B cell (primary cell): ENCODE measurements around the gene ROM1. TPM values are rescaled to one million over a fixed set of nuclear protein-coding genes. Genes with fewer than 3 reads are reported as not detected.

Experiments used
- ATAC-seq: fragments of 200-7000 bp; cut with Tn5 transposase; one replicate; pipeline ENCODE4 v1.10.0; 2021; ENCODE audit warnings: low read depth, mild to moderate bottlenecking, moderate number of reproducible peaks, moderate library complexity
- CTCF ChIA-PET: fragments of 350-600 bp; sonication (Branson Sonifier 250); formaldehyde crosslinking; loops from one replicate; lab custom pipeline; 2021; ENCODE audit warnings: antibody characterized with exemption, inconsistent platforms; lab: Charles Lee
- POLR2A ChIA-PET: fragments of 350-600 bp; sonication (Branson Sonifier 250); formaldehyde crosslinking; loops from one replicate; lab custom pipeline; 2021; ENCODE audit warnings: antibody characterized with exemption; lab: Charles Lee
- DNase-seq: peaks from one replicate; pipeline ENCODE4 v3.0.0; 2013
- H2AFZ ChIP-seq: 2 replicates; pipeline ENCODE4 v1.6.1; 2012; ENCODE audit warnings: mild to moderate bottlenecking, low read depth, low read length; ENCODE audit not compliant: insufficient read depth, poor library complexity, severe bottlenecking
- H3K27ac ChIP-seq, 2 donors: 1 replicate in 1 of 2; 2 replicates in 1 of 2; pipeline ENCODE4 v1.5.1; 2012 to 2013; ENCODE audit warnings: low read length in 2 of 2, mild to moderate bottlenecking in 2 of 2, moderate library complexity in 1 of 2
- H3K27me3 ChIP-seq, 4 experiments: fragments of 200-600 bp in 1 of 4; sonication (generic) in 1 of 4; replicated peaks in 1 of 4; 1 replicate in 2 of 4; 2 replicates in 2 of 4; pipeline versions ENCODE4 v1.6.1 to v1.7.0; 2013 to 2016; ENCODE audit warnings: low read length in 3 of 4, mild to moderate bottlenecking in 2 of 4, mixed read lengths in 1 of 4, moderate library complexity in 1 of 4; ENCODE audit not compliant: insufficient read depth in 4 of 4, control insufficient read depth in 3 of 4; ENCODE audit errors: control extremely low read depth in 1 of 4
- H3K36me3 ChIP-seq, 2 experiments: replicated peaks in 1 of 2; 1 replicate in 1 of 2; 2 replicates in 1 of 2; pipeline versions ENCODE4 v1.6.1 to v1.7.1; 2013; ENCODE audit warnings: low read length in 1 of 2; ENCODE audit not compliant: insufficient read depth in 2 of 2, control insufficient read depth in 1 of 2; ENCODE audit errors: control extremely low read depth in 1 of 2, extremely low read depth in 1 of 2
- H3K4me1 ChIP-seq, 2 donors: fragments of 200-600 bp in 1 of 2; sonication (generic) in 1 of 2; 1 replicate in 1 of 2; 2 replicates in 1 of 2; pipeline versions ENCODE4 v1.5.1 to v1.6.1; 2013 to 2017; ENCODE audit warnings: low read length in 2 of 2; ENCODE audit not compliant: control insufficient read depth in 2 of 2, insufficient read depth in 2 of 2
- H3K4me2 ChIP-seq: replicated peaks from 2 replicates; pipeline ENCODE3; 2012; ENCODE audit warnings: mild to moderate bottlenecking, low read depth, low read length; ENCODE audit not compliant: poor library complexity, severe bottlenecking
- H3K4me3 ChIP-seq, 5 experiments: fragments of 200-600 bp in 1 of 5; sonication (generic) in 1 of 5; 1 replicate in 3 of 5; 2 replicates in 2 of 5; pipeline versions ENCODE4 v1.5.1 to v1.7.0; 2011 to 2016; ENCODE audit warnings: low read length in 4 of 5, mild to moderate bottlenecking in 4 of 5, low read depth in 2 of 5, control low read depth in 1 of 5, moderate library complexity in 1 of 5; ENCODE audit not compliant: insufficient read depth in 1 of 5; ENCODE audit errors: control extremely low read depth in 1 of 5, extremely low read depth in 1 of 5
- H3K79me2 ChIP-seq: fragments of 200-600 bp; sonication (generic); one replicate; pipeline ENCODE4 v1.6.0; 2016; ENCODE audit warnings: low read length; ENCODE audit not compliant: control insufficient read depth, insufficient read depth
- H3K9ac ChIP-seq: fragments of 200-600 bp; sonication (generic); 2 replicates; pipeline ENCODE4 v1.6.1; 2017; ENCODE audit warnings: mild to moderate bottlenecking, low read length, moderate library complexity
- H3K9me3 ChIP-seq, 3 donors: one replicate each; pipeline versions ENCODE4 v1.6.1 to v1.7.1; 2013; ENCODE audit warnings: low read length in 2 of 3; ENCODE audit not compliant: control insufficient read depth in 2 of 3, insufficient read depth in 1 of 3; ENCODE audit errors: control extremely low read depth in 1 of 3
- H4K20me1 ChIP-seq: 2 replicates; pipeline ENCODE4 v1.6.0; 2012; ENCODE audit warnings: mild to moderate bottlenecking, low read length; ENCODE audit not compliant: insufficient read depth, control insufficient read depth, poor library complexity, severe bottlenecking
- H3K27ac Mint-ChIP-seq: one replicate; pipeline ENCODE4 v1.8.0; 2021; ENCODE audit warnings: mixed read lengths
- H3K27me3 Mint-ChIP-seq: one replicate; pipeline ENCODE4 v1.8.0; 2021; ENCODE audit warnings: mixed read lengths
- H3K4me1 Mint-ChIP-seq: one replicate; pipeline ENCODE4 v1.8.0; 2021; ENCODE audit warnings: mixed read lengths
- H3K4me3 Mint-ChIP-seq: one replicate; pipeline ENCODE4 v1.8.0; 2021; ENCODE audit warnings: mixed read lengths
- H3K9me3 Mint-ChIP-seq: one replicate; pipeline ENCODE4 v1.8.0; 2022; ENCODE audit warnings: mixed read lengths; ENCODE audit not compliant: insufficient read depth
- CTCF ChIP-seq: fragments of 200-600 bp; IDR thresholded peaks from one replicate; pipeline ENCODE4 v1.8.0; 2022; ENCODE audit warnings: antibody characterized with exemption, mild to moderate bottlenecking
- EZH2 ChIP-seq: IDR thresholded peaks from 2 replicates; pipeline ENCODE4 v1.6.1; 2012; ENCODE audit warnings: borderline replicate concordance, low read depth, mild to moderate bottlenecking, moderate library complexity, low read length; ENCODE audit not compliant: insufficient read depth, poor library complexity, severe bottlenecking
- WGBS: methylation state at CpG from one replicate; pipeline ENCODE4 v1.1.5; 2013; ENCODE audit warnings: missing lambda C conversion rate; ENCODE audit not compliant: insufficient coverage; 5-methylcytosine and 5-hydroxymethylcytosine counted together
- intact Hi-C: fragments of 100-400 bp; cut with micrococcal nuclease; formaldehyde crosslinking; loops from one replicate; pipeline ENCODE4 v1.10.0; 2022
- polyA plus RNA-seq: library from polyadenylated mRNA; depleted of rRNA; stranded (reverse); fragments of >200 nt; gene quantifications from 2 replicates; pipeline ENCODE4 v1.2.3, GENCODE V29; 2012
- total RNA-seq, 2 donors: library from RNA; stranded (reverse); fragments of 120-200 nt in 1 of 2; gene quantifications; 1 replicate in 1 of 2; 2 replicates in 1 of 2; pipeline versions ENCODE4 v1.2.3 to v1.2.4, GENCODE V29; 2013 to 2022

The ROM1 gene
- total and polyA plus RNA-seq, 2 donors (not counting 1 experiment from before 2014, with no cell fraction given), result 1.3 to 2.0 TPM

- no peaks in the 10 kb centered on the region for H3K27me3 Mint-ChIP-seq
- CTCF ChIA-PET, result interaction anchor here (1.1 to 3.7 kb wide), 2 partner anchors 8 to 21 kb away, joined by 4 to 32 read pairs; partner anchors contain the start of genes B3GAT3 and TUT1
- H4K20me1 ChIP-seq, result peaks cover 11% of the 10 kb centered on the region
- H3K4me2 ChIP-seq, result peak overlapping the region; percentile 90
- peaks cover 10 to 21% of the 10 kb centered on the region in 2 donors for H3K4me1 ChIP-seq
- POLR2A ChIA-PET, result interaction anchor here (0.6 to 1.6 kb wide), 3 partner anchors 12 to 24 kb away, joined by 3 to 5 read pairs (median 5); partner anchors contain the start of genes MTA2 and TUT1
- H2AFZ ChIP-seq, result peak overlapping the region; percentile 90
- WGBS, result 87% methylated on average over 15 of the region's 15 CpGs
- peak overlapping the region; percentile 60 for H3K4me3 Mint-ChIP-seq
- no peak overlapping the region for H3K4me3 ChIP-seq
- DNase-seq, result no peak
- peak overlapping the region; percentile 78 for H3K27ac Mint-ChIP-seq
- ATAC-seq, result no peak
- H3K9me3 Mint-ChIP-seq, result no peaks in the 10 kb centered on the region
- no peak for TF ChIP-seq EZH2
- no peak for TF ChIP-seq CTCF
- peaks cover 20% of the 10 kb centered on the region for H3K4me1 Mint-ChIP-seq
- H3K27me3 ChIP-seq, result no peaks in the 10 kb centered on the region
- peaks cover 0 to 33% of the 10 kb centered on the region in 2 experiments for H3K36me3 ChIP-seq
- H3K27ac ChIP-seq, result peak overlapping the region; percentile 70 to 96
- intact Hi-C loops, result loop anchor here (1.0 to 2.0 kb wide), 3 partner anchors 33 to 113 kb away; partner anchors contain the start of genes GANAB and HNRNPUL2
- H3K9me3 ChIP-seq, result no peaks in the 10 kb centered on the region
- H3K9ac ChIP-seq, result no peak overlapping the region
- peaks cover 57% of the 10 kb centered on the region for H3K79me2 ChIP-seq
Observed at GRCh38 chr11:62613291-62613778, 278 bp downstream of the ROM1 start.

- no peak overlapping the region for H3K9ac ChIP-seq
- peaks cover 11% of the 10 kb centered on the region for H4K20me1 ChIP-seq
- Mint-ChIP-seq H3K27me3 (no peaks in the 10 kb centered on the region), H3K9me3 (no peaks in the 10 kb centered on the region), H3K27ac (peak overlapping the region; percentile 75), H3K4me1 (peaks cover 24% of the 10 kb centered on the region), H3K4me3 (no peak overlapping the region)
- ChIA-PET CTCF (no interaction called here), POLR2A (interaction anchor here (1.6 kb wide), 1 partner anchor 23 kb away, joined by 3 read pairs; the partner anchor contains the start of gene TUT1)
- H3K4me1 ChIP-seq, result peaks cover 10 to 21% of the 10 kb centered on the region in 2 donors
- TF ChIP-seq CTCF (no peak), EZH2 (no peak)
- peaks cover 0 to 23% of the 10 kb centered on the region in 2 experiments for H3K36me3 ChIP-seq
- peaks cover 50% of the 10 kb centered on the region for H3K79me2 ChIP-seq
- 95% methylated on average over 6 of the region's 8 CpGs for WGBS
- DNase-seq, result no peak
- intact Hi-C loops, result no loop called here
- H3K9me3 ChIP-seq, result no peaks in the 10 kb centered on the region
- no peak overlapping the region for H2AFZ ChIP-seq
- no peak for ATAC-seq
- H3K4me2 ChIP-seq, result no peak overlapping the region
- no peak overlapping the region for H3K27ac ChIP-seq
- H3K27me3 ChIP-seq, result no peaks in the 10 kb centered on the region
- H3K4me3 ChIP-seq, result no peak overlapping the region
Observed at GRCh38 chr11:62614275-62614674, 1.2 kb downstream of the ROM1 start.
